CD4-positive, alpha-beta T cell treated with Interleukin-4 for 1 hour (primary cell): Measurements from ENCODE around the gene XRCC3.
"Not testable (repeated sequence)": the region's sequence is repeated elsewhere in the genome, so short reads cannot be mapped to it uniquely, and the experiment has no call there.

ENCODE experiments used
- DNase-seq, 2 donors: peaks; one replicate each; pipeline ENCODE4 v3.0.0-alpha.2; 2020 to 2022

The XRCC3 gene

DNA sequence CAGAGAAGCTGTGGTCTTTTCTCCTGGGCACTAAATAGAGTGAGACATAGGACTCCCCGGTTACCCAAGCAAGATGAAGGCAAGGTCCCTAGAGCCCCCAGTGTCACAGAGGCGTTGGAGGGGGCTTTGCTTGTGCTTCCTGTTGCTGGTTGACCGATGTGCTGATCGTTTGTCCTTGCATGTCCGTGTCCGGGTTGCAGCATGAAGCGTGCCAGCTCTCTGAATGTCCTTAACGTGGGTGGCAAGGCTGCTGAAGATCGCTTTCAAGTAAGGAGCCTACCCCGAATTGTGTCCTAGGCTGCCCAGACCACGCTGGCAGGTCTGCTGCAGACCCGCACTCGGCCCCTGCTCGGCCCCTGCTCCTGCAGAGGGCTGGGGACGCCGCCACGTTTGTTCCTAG, 23.1 kb downstream of the XRCC3 start:
- no peak for DNase-seq

DNA sequence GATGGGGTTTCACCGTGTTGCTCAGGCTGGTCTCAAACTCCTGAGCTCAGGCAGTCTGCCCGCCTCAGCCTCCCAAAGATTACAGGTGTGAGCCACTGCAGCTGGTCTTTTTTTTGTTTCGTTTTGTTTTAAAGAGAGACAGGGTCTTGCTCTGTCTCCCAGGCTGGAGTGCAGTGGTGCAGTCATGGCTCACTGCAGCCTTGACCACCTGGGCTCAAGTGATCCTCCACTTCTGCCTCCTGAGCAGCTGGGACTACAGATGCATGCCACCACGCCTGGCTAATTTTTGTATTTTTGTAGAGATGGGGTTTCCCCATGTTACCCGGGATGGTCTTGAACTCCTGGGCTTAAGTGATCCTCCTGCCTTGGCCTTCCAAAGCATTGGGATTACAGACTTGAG, 23.6 kb downstream of the XRCC3 start:
- not testable (repeated sequence) for DNase-seq

DNA sequence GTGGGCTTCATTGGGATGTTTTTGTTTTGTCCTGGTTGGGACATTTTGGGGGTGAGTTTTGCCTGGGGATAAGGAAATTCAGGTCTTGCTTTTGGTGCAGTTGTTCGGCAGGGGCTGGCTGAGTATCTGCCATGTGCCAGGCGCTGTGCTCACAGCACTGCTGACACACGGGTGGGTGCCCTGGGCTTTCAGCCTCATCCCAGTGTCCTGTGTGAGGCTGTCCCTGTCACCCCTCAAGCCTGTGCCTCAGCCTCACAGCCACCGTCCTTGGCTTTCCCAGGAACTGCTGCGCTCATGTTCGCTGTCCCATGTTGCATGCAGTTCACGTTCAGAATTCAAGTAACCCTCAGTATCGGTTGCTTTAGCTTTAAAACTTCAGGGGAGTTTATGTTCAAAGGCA, 24.9 kb downstream of the XRCC3 start:
- no peak for DNase-seq

DNA sequence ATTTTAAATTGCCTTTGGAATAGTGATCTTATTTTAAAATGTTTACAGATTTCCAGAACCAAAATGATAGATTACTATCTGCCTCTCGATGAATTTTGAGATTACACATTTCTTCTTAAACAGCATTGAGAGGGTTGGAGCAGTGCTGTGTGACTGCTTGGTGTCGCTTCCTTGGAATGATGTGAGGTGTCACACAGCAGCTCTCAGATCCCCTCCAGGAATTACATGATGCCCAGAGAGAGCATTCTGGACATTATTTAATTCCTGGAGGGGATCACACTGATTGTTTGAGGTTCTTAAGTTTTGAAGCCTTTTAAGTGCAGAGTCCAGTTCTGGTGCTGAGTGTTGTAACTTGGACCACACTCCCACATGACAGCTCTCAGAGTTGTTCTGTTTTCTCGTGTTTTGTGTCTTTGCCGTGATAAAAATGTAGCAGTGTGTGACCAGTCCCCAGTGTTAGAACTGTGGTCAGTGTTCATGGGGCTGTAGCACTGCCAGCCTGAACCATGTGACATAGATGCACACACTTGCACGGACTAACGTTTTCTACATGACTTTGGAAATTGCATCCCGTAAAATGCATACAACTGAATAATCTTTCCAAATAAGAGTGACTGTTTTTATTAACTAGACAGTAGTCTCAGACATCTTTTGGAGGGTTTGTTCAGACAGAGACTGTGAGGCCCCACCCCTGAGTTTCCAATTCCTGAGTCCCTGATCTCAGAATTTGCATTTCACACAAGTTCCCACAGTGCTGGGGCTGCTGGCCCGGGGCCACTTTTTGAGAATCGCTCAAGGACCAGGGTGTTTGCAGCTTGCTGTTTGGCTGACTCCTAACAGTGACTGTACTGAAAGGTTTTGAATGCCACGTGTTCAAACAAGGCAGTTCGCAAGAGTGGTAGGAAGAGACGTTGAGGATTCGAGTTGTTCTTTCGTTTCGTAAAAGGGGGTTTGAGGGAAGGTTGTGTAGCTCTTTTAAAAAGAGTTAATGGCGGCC, 26.0 kb downstream of the XRCC3 start:
- DNase-seq = no peak

DNA sequence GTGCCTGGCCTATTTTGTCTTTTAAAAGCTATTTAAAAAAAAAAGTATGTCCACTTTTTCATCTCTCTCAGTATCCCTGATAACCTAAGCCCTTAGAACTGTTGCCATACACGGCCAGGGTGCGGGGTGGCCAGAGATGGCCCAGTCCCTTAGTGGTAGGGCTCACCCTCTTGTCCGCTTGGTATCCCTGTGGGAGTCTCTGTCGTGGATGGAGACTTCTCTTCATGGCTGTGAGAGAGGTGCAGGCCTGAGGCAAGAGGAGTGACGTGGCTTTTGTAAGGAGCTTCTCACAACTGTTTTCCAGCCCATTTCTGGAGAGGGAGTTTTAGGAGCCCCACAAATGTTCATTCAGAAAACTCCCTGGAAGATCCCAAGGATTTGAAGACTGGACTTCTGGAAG, 26.8 kb downstream of the XRCC3 start:
- DNase-seq = no peak

DNA sequence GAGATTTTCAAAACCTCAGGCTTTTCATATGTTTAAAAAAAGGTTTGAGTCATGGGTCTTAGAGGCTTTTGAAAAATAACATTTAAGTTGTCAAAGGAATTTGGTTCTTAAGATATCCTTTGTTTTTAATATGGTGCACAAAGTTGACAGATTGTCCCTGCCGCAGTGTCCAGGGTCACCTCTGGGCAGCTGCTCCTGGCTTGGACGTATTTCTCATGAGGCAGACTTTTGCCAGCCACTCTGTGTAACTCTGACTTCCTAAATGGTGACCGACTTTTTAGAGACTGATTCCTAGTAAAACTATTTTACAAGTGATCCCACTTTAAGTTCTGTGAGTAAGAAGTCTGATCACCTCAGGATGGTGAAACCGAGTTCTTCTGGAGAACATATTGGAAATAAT, 27.5 kb downstream of the XRCC3 start:
- DNase-seq = no peak

DNA sequence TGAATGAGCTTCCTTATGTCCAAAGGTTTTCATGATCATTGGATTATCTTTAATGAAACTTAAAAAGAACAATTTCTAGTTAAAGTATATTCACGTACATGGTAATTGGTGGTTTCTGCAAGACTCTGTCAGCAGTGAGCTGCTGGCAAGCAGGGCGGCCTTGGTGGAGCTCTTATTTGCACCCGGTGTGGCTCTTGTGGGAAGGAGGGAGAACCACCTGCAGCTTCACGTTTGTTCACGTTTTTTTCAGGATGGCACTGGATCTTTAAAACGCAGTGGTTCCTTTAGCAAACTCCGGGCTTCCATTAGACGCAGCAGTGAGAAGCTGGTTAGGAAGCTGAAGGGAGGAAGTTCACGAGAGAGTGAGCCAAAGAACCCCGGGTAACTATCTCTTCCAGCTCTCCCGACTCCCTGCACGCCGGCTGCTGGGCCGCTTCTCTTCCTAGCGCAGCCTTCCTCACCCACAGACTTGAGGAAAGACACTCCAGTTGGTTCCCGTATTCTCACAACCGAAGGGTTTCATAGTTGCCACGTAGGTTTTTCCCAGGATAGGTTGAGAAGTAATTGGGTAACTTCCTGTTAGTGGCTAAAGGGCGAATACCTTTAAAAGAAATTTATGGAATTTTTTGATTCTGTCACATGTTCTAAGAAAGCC, 28.3 kb downstream of the XRCC3 start:
- no peak for DNase-seq

DNA sequence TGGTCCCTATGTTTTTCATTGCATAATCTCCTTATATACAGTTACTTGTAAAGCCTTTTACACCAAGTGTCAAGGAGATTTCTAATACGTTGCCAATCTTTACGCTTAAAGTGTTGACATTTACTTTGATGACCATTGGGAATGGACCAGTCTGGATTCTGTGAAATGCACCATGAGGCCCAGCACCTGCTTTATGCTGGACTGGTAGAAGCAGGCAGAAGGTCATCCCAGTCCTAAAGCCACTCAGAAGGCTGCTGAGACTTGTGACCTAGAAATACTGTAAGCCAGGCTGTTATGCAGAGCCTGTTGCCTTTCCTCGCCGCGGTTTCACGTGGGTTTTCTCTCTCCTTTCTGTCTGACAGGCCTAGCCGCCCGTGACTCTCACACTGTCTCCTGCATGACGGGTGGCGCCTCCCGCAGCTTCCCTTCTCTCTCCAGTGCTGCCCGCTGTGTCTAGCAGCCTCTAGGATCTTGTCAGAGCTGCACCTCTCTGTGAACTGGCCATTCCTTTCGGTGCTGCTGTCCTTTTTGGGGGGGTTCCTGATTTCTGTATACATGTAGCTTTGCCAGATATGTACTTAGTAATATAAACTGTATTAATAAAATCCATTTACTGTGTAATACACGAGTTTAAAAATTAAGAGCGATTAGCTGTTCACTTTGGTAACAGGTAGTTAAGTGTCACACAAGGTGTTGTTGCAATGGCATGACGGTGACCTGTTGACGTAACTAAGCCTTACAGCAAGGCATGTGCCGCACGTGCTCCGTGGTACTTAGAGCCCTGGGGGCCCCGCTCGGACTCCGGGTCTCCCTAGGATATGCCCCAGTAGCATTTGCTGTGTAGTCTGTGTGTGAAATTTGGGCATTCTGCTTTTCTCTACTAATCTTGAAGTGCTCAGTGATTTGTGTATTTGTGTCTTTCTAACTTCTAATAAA, 29.7 kb downstream of the XRCC3 start:
- no peak for DNase-seq

DNA sequence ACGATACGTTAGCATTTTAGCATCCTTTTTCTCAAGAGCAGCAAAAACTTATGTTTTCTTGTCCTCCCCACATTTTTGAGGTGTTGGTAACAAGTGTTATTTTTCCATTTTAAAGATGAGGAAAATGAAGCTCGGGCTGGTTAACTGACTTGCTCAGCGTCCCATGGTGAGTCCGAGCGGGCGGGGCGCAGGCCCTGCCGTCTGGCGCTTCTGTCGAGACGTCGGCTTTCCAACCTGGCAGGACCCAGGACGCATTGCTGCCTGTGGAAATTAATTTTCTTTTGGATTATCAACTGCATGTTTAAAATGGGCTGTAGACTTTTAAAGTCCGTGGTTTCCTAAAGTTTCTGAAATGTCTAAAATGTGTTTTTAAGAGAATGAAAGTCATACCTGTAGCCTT, 30.4 kb downstream of the XRCC3 start:
- no peak for DNase-seq

DNA sequence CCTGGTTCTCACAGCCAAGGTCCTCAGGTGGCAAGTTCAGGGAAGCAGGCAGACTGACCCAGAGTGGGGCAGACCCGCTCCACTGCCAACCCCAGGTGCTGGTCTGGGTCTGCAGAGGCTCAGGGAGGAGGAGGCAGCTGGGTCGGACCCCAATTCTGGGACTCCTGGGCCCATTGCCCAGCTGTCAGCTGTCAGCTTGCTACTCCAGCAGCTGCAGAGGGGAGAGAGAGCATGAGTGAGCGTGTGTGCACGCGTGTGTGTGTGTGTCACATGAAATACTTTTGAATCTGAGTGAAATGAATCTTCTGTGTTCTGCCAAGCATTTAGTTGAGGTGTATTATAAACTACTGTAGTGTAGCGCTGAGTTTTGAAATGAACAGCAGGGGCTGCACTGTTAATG, 30.8 kb downstream of the XRCC3 start:
- DNase-seq = no peak

DNA sequence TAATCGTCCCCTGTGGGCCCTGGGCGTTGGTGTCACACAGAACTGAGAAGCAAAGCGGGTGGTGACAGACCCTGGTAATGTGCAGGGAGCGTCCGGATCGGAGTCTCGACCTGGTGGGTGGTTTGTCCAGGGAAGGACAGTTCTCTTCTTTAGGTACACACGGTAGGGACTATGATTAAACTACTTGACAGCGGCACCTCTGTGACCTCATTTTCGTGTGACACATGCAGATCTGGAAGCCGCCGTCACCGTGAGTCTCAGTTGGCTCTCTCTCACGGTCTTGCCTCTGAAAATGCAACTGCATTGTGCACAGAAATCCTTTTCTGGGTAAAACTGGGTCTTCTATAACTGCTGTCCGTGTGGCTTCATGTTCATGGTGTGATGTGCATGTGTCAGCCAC, 32.1 kb downstream of the XRCC3 start:
- DNase-seq = no peak

DNA sequence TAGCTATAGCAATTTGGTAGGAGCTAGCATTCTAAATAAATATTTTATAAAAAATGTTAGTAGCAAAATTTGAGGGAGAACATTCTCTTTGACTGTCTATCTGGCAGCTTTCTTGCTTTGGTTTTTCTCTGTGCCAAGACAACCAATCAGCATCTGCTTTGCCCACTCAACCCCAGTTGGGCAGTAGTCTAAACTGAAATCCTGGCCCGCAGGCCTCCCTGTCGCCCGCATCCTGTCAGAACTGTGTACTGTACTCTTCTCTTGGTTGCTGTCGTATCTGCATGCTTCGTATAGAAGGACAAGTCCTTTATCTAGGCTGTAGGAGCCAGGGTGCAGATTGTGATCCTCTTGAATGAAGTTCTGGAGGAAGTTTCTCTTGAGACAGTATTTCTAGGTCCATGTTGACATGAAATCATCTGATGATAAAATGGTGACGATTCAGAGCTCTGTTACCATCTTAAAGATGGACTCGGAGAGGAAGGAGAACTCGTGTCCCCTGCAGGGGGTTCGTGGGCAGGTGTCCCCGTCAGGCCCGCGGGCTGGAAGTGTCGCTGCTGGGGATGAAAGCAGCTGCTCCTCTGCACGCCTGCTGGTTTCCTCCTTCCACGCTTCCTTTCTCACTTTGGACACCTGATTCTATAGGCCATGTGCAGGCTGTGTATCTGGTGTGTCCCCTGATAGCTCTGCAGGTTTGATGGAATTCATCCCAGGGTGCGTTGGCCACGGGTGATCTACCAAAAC, 34.6 kb downstream of the XRCC3 start:
- no peak for DNase-seq

DNA sequence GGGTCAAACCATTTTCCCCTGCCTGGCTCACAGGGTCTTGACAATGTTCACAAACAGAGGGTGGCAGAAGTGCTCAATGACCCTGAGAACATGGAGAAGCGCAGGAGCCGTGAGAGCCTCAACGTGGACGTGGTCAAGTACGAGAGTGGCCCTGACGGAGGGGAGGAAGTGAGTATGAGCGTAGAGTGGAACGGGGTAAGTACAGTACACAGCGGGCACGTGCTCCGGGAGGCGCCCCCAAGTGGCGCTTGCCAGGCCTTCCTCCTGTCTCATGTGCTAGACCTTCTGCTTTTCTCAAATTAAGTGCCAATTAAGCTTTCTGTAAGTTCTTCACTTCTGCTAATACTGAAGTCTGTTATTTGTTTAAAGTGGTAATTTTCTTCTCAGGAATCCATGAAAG, 35.9 kb downstream of the XRCC3 start:
- DNase-seq = peak; percentile 25 to 58

DNA sequence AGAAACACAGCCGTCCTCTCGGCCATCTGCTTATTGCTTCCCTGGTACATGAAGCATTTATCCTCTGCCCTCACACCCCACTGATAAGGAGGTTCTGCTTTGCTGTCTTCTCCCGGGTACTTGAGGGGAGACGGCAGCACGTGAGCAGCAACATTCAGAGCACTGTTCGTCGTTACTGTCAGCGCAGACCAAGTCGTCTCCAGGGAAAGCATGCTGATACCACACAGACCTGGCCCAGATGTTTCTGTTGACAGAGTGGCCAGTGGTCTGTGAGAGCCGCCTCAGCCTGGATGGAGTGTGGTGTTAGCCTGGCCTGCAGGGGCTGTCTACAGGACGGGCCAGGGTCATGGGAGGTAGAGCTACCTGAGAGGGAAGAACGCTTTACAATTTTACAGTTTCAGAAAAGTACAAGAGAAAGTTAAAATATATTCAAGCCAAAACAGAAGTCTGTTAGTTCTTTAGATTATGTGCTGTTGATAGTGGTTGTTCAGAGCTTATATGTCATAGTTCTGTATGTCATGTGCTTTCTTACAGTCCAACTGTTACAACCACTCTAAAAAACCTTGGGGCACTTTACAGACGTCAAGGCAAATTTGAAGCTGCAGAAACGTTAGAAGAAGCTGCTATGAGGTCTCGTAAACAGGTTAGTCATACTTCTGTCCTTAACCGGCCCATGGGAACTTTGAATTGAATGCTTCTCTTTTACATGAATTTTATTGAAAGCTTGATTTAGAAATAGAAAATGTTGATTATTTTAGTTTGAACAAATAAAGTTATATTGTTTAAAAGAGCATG, 38.2 kb downstream of the XRCC3 start:
- DNase-seq = no peak

DNA sequence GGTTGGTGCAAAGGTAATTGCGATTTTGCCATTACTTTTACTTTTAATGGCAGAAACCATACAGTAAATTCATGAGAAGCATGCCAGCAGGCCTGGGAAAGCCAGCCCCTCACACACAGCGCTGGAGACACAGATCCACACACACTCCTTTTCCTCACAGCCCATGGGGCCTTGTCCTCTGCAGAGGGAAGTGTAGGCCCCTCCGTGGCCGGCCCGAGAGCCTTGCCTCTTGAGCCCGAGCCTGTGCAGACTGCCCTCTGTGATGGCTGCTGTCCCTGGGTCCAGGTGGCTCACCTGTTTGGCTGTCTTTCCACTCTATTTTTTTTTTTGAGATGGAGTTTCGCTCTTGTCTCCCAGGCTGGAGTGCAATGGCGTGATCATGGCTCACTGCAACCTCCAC, 39.3 kb downstream of the XRCC3 start:
- DNase-seq = no peak

DNA sequence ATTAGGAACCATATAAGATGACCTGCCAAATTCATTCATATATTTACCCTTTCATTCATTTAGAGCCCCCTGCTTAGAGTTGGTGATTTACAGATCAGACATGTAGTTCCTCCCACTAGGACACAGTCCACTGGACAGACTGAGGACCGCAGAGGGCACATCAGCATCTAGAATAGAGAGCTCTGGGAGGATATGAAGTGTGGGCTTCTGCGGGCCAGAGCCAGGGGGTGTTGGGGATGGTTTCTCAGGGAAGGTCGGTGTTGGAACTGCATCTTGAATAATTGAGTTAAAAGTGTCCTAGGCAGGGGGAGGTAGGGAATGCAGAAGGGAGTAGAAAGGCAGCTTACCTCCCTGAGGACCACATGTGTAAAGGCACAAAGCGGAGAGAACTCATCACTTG, 43.3 kb downstream of the XRCC3 start:
- no peak for DNase-seq

DNA sequence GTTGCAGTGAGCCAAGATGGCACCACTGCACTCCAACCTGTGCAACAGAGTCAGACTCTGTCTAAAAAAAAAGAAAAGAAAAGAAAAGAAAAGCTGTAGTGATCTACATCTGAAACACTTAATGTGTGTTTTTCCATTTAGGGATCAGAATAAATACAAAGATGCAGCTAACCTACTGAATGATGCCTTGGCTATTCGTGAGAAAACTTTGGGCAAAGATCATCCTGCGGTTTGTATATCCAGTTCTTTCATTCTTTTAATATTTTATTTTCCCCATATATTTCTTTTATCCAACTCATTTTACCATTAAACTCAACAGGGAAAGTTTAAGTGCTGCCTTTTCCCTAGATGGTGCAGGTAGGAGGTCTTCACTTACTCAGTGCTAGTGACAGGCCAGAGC, 45.9 kb downstream of the XRCC3 start:
- no peak for DNase-seq

DNA sequence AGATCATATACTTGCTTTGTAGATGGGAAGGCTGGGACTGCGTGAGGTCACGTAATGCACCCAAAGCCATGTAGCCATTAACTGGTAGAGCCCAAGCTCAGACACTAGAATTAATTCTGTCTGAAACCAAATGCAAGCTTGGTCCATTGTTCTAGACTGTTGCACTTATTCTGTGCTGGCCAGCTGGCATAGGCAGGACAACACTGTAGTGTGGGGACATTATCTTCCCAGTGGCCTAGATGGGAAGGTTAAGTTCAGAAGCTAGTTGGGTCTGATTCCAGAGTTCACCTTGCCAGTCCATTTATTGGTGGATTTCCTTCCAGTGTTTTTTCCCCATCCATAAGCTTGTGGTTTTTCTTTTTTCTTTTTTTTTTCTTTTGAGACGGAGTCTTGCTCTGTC, 47.1 kb downstream of the XRCC3 start:
- no peak for DNase-seq

DNA sequence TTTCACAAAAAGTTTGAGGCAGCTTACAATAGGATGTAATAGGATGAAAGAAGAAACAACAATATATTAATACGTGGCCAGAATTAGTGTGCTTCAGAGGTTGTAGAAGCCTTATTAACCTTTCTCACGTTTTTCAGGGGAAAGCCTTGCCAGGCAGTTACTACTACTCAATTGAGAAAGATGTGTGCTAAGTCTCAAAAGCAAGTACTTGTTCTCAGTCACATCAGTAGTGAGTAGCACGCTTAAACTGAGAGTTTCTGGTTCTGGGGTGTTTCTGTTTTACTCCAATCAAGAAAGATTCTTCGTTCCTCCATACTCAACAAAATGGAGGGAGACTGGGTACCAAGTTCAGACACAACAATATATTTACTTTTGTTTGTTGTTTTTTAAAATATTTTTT, 47.6 kb downstream of the XRCC3 start:
- no peak for DNase-seq

DNA sequence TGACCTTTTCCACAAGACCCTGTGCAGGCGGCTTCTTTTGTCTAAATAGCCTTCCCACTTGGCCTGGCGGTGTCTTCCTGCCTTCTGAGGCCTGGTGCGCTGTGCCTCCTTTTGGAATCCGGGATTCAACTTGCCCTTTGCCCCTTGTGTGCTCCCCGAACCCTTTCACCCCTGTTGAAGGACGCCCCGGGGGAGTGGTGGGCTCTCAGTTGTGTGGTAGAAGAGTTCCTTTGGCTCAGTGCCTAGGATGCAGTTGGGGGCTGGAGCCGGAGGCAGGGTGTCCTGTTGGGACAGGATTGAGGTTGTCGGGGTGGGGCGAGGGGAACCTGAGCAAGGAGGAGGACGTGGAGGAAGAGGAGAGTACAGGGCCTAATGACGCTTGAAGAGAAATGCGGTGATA, 51.7 kb downstream of the XRCC3 start:
- DNase-seq = no peak

DNA sequence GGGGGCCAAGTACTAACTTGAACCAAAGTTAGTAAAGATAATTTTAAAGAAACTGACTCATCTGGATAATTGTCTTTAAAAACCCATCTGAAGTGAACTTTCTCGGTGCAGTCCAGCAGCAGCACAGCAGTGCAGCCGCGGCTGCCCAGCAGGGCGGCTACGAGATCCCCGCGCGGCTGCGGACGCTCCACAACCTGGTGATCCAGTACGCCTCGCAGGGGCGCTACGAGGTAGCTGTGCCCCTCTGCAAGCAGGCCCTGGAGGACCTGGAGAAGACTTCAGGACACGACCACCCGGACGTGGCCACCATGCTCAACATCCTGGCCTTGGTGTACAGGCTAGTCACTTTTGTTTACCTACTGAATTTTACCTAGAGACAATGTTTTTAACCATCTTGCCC, 52.7 kb downstream of the XRCC3 start:
- no peak for DNase-seq

DNA sequence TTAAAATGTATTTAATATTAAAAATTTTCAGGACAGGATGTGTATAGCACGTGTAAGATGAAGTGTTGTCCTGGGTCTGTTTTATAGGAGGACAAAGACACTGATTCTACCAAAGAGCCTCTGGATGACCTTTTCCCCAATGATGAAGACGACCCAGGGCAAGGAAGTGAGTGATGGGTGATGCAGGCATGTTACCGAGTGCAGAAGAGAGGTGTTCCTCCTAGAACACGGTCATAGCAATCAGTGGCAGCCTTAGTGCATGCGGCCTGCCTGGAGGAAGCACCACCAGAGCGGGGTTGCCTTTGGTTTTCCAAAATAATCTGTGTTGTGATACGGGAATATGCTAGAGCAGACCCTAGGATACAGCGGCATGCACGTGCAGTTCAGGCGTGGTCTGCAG, 53.2 kb downstream of the XRCC3 start:
- no peak for DNase-seq
